PC-9 (cell line): ENCODE data around the gene MAB21L1.

Experiments
- EZH2 ChIP-seq: fragments of 200-600 bp; sonication (generic); IDR thresholded peaks from 2 replicates; pipeline ENCODE4 v1.8.0; 2017; ENCODE audit warnings: antibody characterized with exemption, low read depth
- TF ChIP-seq, protein P1 (sequence below): fragments of 200-600 bp; sonication (generic); conservative IDR thresholded peaks from 2 replicates; pipeline ENCODE4 v1.6.1; 2017; ENCODE audit warnings: mixed run types, antibody characterized with exemption, mild to moderate bottlenecking, moderate library complexity

GRCh38 chr13:35479706-35480105, 3.2 kb upstream of the MAB21L1 start:
- no peak for TF ChIP-seq EZH2
- TF ChIP-seq, protein P1, sequence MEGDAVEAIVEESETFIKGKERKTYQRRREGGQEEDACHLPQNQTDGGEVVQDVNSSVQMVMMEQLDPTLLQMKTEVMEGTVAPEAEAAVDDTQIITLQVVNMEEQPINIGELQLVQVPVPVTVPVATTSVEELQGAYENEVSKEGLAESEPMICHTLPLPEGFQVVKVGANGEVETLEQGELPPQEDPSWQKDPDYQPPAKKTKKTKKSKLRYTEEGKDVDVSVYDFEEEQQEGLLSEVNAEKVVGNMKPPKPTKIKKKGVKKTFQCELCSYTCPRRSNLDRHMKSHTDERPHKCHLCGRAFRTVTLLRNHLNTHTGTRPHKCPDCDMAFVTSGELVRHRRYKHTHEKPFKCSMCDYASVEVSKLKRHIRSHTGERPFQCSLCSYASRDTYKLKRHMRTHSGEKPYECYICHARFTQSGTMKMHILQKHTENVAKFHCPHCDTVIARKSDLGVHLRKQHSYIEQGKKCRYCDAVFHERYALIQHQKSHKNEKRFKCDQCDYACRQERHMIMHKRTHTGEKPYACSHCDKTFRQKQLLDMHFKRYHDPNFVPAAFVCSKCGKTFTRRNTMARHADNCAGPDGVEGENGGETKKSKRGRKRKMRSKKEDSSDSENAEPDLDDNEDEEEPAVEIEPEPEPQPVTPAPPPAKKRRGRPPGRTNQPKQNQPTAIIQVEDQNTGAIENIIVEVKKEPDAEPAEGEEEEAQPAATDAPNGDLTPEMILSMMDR = no peak
